NCI-H2196 (cell line): ENCODE measurements around the gene KCNJ10.
A peak's percentile ranks its signal among the peaks of the same experiment; 100 is the strongest.

Source experiments
- DNase-seq: peaks from one replicate; lab custom pipeline; 2025; ENCODE audit not compliant: unreplicated experiment; lab: John Stamatoyannopoulos, UW

The KCNJ10 gene

DNA sequence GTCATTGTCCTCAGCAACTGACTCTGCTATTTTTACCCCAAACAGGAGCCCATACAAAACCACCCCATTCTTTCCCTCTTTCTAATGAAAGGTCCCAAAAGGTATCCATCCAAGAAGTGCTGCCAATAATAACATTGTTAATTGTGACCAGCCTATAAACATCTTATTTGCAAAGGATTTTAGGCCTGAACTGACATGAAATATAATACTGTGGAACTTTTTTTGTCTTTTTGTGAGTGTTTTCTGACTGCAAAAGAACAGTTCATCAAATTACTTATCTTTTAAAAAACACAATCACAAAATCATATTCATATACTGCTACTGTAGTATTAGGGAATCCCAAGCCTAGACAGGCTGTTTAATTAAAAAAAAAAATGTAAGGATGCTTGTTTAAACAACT is 41.5 kb downstream of the KCNJ10 start:
- no peak for DNase-seq

DNA sequence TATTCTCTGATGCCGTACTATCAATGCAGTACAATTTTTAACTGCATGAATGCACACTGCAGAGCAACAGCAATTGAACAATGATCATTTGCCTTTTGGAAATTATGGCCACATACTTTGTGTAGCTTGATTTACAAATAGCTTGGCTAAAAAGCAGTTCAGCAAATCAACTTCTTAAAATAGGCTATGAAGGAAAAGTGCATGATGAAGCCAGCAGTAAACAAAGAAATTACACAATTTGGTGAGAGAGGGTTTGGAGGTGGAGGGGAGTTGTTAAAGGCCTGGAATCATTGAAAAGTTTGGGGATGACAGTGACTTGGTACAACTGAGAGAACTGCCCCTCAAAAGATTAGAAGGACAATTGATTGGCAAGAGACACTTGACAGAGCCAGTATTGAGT is 44.6 kb downstream of the KCNJ10 start:
- no peak for DNase-seq

DNA sequence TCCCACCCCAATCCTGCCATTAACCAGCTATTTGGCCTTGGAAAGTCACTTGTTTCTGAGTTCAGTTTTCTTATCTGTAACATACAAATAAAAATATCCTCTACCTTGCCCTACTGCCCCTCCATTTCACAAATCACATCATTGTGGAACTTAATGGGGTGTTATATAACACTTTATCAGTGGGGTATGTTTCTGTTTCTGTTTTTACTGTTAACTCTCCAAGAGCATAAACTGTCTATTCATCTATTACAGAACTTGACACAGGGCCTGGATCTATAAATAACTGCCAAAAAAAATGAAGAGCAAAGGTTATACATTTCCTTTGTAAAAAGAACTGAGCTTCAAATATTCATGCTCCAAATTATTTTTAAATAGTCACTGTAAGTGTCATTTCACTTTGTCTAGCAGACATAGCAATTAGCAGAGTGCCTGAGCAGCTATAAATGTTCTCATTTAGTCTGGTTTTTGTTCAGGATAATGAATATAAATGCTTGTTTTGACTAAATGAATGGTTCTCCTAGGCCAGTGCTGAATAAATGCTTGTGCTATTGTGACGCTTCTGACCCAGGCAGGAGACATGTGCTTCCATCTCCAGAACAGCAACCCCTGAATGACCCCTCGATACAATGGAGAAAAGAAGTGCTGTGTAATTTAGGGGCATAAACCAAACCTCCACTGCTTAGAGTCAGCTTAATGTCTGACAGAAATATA is 45.6 kb downstream of the KCNJ10 start:
- no peak for DNase-seq

DNA sequence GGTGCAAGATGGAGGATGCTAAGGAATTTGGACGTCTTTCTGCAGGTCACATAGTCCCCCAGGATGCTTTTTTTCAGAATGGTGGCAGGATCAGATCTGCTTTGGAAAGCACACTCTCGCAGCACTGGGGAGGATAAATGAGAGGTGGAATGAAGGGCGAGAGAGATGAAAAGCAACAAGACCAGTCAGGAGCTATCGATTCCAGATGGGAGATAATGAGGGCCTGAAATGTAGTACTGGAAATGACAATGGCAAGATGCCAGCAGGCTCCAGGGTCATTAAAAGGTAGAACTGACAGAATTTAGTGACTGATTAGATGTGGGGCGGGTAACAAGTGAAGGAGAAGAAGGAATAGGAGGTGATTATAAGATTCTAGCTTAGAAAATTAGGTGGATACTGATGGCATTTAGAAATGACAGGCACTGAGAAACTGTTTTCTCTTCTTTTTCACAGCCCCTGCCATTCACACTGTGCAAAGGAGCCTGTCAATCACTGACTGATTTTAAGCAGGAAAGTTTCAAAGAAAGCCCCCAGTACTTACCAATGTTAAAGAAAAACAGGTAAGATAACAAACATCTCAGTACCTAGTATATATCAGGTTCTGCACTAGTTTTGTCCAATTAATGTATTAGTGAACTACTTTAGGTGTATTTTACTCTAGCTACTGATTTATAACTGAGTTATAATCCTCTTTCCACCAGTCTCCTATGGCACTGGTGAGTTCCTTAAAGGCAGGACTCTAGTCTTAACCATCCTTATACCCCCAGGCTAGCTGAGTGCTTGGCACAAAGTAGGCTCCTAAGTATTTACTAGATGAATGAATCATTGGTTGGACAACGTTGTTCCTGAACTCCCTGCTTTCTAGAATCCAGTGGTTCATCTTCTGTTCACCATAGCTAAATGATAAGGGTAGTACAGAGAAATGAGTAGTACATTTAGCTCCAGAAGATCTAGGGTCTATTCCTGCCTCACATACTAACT is 47.3 kb downstream of the KCNJ10 start:
- DNase-seq = no peak

DNA sequence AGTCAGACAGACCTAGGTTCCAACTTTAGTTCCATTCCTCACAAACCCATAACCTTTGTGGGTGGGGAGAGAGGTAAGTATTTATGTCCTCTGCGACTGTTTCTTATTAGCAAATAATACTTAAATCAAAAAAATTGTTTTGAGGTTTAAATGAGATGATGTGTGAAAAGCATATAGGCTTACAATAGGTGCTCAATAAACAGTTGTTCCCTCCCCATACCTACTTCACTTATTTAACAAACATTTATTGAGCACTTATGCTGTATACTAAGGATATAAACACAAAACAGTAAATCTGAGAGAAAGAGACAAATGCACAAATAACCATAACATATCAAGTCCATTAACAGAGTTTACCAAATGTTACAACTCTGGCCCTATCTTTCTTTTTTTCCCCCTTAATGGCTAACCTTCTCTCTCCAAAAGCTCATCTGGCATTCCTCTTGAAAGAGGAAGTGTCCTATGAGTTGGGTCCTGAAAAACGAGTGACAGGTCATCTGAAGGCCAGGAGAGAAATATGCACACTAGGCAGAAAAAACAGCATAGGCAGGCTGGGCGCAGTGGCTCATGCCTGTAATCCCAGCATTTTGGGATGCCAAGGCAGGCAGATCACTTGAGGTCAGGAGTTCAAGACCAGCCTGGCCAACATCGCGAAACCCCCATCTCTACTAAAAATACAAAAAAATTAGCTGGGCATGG is 48.4 kb downstream of the KCNJ10 start:
- DNase-seq = no peak

DNA sequence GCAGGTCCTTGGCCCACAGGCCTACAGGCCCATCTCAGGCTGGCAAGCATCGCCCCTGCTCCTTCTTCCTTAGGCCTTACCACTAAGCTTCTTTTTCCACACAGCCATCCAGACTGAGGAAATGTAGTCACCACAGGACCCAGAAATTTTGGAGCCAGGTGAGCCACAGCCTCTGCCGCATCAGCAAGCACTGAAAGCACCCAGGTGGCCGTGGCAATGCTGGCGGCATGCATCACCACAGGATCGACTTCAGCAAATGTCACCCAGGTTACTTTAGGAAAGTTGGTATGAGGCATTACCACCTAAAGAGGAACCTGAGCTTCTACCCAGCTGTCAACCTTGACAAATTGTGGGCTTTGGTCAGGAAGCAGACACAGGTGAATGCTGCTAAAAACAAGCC is 49.8 kb downstream of the KCNJ10 start:
- DNase-seq = no peak

DNA sequence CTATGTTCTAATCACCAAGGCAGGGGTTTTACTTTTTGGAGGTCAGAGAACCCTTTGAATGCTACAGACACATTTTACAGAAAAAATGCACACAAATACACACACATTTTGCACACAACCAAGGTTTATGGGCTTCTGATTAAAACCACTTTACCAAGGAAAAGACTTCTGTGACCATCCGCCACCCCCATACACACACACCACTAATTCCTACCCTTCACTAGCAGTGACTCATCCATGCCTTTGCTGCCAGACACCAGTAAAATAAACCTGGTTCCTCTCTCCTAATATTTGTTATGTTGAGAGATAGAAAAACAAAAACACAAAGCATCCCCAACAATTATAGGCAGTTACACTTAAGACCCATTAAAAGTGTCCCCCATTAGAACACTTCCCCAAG is 51.1 kb downstream of the KCNJ10 start:
- no peak for DNase-seq

DNA sequence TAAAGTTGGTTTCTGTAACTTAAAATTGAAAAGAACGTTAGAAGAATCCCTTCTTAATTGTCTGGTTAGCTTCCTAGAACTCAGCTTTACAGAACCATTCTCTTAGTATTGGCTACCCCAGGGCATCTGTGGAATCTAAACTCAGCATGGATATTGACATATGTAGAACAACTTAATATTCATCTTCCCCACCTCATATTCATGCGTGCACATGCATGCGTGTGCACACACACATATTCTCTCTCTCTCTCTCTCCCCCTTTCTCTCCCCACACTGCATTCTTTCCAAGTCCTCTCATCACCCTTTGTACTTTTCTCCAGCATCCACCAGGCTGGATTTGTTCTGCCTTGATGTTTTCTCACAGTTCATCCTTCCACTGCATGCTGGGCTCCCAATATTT is 51.6 kb downstream of the KCNJ10 start:
- no peak for DNase-seq

DNA sequence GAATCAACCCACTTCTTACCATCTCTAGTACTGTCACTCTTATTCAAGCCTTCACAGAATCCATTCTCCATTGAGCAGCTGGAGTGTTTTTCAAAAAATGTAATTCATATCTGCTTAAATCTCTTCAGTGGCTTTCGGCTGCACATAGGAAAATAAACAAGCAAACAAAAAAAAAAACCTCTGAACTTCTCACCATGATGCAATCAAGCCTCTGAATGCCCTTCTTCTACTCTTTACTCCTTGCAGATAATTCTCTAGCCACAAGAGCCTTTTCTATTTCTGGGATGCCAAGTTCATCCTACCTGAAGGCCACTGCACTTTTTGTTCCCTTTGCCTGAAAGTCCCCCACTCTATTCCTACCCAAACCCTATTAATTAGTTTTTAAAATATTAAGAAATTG is 52.4 kb downstream of the KCNJ10 start:
- DNase-seq = no peak

DNA sequence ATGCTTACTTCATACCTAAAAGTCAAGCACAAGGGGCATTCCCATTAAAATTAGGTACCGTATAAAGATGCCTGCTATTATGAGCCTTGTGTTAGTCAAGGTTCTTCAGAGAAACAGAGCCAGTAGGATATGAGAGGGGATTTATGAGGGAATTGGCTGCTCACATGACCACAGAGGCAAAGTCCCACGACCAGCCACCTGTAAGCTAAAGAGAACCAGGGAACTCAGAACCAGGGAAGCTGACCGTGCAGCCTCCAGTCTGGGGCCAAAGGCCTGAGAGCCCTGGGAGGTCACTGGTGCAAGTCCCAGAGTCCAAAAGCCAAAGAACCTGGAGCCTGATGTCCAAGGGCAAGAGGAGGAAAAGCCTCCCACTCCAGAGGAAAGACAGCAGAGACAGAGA is 58.2 kb downstream of the KCNJ10 start:
- no peak for DNase-seq

DNA sequence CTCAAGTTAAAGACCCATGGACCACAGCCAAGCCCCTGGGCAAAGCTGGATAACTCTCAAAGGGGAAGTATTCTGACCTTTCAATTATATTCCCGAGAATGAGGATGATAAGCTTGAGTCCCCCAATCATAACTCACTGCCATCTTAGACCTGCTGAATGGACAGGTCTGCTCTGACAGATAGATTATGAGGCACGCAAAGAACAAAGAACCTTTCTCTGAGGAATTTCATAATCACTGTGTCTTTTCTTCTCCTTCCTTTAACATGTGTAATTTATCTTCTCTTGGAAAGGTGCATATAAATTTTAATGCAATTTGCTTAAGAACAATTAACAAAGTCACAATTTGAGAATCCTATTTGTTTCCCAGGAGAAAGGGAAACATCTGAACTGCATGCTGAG is 60.2 kb downstream of the KCNJ10 start:
- no peak for DNase-seq

DNA sequence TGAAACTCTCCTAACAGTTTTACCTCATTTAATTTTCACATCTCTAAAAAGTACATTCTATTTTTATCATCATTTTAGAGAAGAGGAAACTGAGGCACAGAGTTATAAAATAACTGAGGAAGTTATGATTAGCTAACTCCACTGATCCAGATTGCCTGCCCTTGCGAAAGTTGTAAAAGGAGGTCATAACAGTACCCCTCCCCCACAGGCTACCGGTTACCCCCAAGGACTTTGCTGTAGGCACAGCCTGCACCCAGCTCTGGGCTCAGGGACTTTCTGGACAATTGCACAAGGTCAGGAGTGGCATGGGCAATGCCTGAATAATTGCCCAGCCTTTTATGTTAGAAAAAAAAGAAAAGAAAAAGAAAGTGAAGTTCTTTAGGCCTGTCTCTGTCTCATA is 60.9 kb downstream of the KCNJ10 start:
- DNase-seq = no peak

DNA sequence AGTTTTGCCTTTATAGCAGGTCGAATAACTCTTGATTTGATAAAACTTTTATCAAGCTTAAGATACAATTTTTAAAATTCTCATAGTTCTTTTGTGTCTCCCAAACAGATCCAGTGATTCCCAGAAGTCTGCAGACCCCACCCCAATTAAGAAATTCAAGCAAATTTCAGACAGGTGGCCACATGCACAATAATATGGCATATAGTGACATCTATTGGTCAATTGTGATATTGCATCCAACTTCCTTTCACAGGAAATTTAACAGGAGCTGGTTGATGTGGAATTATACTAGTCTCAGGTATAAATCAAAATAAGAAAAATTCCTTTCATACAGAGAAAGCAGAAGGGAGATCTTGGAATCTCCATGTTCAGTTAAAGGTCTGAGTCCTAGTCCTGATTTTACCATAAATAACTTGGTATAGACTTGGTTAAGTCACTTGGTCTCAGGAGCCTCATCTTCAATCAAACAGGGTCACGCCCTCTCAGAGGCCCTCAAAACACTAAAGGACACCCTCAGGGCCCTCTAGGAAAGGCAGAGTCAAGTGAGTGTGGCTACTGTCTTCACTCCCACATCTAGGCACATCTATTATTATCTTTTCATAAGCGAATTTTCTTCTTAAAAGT is 62.3 kb downstream of the KCNJ10 start:
- DNase-seq = peak; percentile 56

DNA sequence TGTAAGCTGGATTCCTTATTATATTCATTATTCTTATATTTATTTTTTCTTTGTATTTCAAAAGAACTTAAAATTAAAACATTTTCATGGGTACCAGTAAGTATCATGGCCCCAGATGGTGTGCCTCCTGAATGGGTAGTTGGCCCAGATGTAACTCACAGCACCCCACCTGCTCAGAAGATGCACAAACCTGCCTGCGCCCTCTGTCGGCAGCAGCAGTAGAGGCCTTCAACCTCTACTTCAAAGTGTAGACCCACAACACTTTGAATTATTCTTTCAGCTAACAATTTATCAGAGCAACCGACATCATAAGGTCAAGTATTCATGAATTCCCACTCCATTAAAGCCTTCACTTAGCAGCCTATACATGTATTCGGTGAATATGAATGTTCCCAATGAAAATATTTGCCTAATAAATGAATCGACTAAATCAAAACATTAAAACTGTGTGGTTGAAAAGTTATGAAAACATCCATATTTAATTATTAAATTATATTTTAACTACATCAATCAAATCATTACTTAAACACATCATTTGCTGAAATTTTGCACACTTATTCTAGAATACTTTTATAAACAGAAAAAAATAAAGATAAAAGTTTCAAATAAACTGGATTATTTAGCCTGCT is 63.5 kb downstream of the KCNJ10 start:
- peak; percentile 75 for DNase-seq

DNA sequence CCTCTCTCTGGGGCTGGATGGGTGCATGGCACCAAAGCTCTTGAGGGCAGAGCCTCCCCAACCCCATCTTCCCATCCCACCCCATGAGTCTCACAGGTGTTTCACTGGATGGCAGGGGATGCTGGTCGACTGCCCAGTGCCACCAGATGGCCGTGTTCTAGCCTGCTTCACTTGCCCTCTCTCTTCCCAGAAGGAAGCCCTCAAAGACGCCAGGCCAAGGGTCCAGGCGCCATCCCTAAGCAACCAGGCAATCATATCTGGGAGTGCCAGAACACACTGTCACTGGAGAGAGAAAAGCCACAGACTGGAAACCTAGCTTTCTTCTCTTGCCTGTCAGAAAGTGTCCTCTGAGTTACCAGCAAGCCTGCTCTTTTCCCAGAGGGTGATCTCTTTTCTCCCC is 64.9 kb downstream of the KCNJ10 start:
- DNase-seq = no peak

DNA sequence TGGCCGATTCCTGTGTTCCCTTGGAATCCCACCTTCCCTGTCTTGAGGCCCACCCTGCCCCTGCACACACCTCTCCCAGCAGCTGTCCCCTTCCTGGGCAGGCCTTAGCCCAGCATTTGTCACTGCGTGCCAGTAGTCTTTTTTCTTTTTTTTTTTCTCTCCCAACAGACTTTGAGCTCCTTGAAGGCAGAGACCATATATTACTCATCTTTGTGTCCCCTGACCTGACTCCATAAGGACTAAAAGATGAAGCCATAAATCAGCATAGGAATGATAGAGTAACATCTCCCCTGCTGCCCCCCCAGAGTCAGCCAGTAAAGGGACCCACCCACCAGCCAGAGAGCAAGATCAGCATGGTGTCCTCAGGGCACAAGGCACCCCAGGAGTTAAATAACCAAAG is 65.5 kb downstream of the KCNJ10 start:
- no peak for DNase-seq

DNA sequence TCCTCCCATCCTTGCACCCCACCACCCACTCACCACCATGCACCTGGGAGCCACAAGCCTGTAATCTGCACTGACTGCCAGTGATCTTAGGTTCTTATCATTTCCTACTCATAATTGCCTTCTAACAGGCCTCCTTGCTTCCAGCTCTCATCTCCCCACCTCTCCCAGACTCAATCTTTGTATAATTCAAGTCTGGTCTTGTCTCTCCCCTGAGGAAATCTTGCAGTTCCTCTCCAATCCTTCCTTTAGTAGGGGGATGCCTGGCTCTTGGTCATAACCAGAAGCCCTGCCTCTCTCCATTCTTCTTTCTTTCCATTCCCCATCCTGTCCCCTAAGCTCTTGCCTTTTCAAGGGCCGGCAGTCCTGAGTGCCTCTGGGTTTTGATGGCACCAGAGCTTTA is 66.0 kb downstream of the KCNJ10 start:
- no peak for DNase-seq

DNA sequence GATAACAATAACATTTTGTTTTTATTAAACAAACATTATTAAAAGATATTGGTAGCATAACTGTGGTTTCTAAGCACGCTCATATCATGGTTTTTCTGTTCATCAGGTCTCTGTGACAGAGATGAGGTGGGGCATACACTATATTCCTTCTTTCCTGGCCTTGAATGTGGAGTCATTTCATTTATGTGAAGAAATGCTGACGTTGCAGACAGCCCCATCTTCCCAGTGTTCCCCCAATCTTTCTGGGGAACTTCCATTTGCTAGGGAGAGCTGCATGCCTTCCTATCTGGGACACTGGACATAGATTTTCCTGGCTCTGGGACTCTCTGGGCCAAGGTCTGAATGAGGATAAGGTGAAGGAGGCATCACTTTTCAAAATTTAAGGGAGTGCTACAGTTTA is 68.5 kb downstream of the KCNJ10 start:
- no peak for DNase-seq

DNA sequence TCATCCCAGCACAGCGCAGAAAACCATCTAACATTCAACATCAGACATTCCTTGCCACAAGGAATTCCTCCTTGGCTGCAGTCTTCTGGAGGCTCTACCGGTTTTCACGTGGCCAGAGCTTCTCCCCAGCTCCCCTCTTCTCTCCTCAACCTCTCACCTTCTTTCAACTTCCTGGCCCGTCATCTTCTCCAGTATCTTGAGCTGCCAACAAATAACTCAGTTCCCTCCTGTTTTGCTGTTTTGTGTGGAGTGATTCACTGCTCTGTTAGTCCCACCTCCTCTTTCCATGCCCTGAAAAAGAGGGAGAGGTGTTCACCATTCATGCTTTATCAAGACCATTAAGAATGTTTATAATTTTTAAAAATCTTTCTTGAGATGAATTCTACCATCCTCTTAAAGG is 70.8 kb downstream of the KCNJ10 start:
- DNase-seq = no peak

DNA sequence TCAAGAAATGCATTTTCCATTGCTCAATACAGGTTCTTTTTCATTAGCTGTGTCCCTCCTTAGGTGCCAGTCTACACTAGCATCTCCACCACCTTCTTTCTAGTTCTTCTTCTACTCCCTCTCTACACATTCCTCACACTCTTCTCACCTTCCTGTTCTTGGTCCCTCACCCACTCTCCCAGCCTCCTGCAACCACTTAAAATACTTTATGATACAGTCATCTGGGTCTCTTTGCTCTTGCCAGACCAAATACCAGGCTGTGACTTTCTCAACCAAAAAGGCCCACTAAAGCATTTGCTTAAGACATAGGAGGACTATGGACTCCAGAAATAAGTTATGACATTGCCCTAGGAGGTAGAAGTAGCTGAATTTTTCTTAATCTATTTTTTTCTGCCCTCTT is 73.3 kb downstream of the KCNJ10 start:
- DNase-seq = no peak

DNA sequence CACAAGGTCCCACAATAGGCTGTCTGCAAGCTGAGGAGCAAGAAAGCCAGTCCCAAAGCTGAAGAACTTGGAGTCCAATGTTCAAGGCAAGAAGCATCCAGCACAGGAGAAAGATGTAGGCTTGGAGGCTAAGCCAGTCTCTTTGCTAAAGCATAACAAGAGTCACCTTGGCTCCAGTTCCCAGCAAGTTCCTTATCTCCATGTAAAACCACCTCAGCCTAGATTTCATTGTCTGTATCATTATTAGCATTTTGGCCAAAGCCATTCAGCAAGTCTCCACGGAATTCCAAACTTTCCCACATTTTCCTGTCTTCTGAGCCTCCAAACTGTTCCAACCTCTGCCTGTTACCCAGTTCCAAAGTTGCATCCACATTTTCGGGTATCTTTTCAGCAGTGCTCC is 75.1 kb downstream of the KCNJ10 start:
- no peak for DNase-seq
